GM06990 (cell line): ENCODE results near the gene DOCK4.

Source experiments
- DNase-seq: peaks from one replicate; pipeline ENCODE4 v3.0.0-alpha.2; 2011; ENCODE audit not compliant: insufficient read length; ENCODE audit errors: extremely low read depth
- H3K27me3 ChIP-seq: replicated peaks from 2 replicates; pipeline ENCODE4 v1.6.0; 2011; ENCODE audit warnings: low read length; ENCODE audit not compliant: control insufficient read depth, insufficient read depth
- H3K36me3 ChIP-seq: 2 replicates; pipeline ENCODE4 v1.5.1; 2011; ENCODE audit warnings: low read length; ENCODE audit not compliant: control insufficient read depth, insufficient read depth
- H3K4me3 ChIP-seq: replicated peaks from 2 replicates; pipeline ENCODE4 v1.5.1; 2011; ENCODE audit warnings: low read depth, mild to moderate bottlenecking, control low read depth, low read length
- TF ChIP-seq, protein P1 (sequence below): IDR thresholded peaks from 2 replicates; pipeline ENCODE4 v1.5.1; 2011; ENCODE audit warnings: low read length, control low read depth, mild to moderate bottlenecking, inconsistent platforms; ENCODE audit not compliant: insufficient read depth, poor library complexity, severe bottlenecking

DOCK4 gene

DNA sequence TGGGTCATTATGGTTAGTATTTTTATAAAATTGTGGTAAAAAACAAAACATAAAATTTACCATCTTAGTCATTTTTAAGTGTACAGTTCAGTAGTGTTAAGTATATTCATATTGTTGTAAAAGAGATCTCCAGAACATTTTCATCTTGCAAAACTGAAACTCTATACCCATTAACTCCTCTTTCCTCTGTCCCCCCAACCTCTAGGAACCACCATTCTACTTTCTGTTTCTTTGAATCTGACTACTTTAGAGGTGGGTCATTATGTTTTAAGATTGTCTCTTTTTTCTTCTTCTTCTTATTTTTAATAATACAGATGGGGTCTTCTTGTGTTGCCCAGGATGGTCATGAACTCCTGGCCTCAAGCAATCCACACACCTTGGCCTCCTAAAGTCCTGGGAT, 84.1 kb downstream of the DOCK4 start:
- TF ChIP-seq, protein P1, sequence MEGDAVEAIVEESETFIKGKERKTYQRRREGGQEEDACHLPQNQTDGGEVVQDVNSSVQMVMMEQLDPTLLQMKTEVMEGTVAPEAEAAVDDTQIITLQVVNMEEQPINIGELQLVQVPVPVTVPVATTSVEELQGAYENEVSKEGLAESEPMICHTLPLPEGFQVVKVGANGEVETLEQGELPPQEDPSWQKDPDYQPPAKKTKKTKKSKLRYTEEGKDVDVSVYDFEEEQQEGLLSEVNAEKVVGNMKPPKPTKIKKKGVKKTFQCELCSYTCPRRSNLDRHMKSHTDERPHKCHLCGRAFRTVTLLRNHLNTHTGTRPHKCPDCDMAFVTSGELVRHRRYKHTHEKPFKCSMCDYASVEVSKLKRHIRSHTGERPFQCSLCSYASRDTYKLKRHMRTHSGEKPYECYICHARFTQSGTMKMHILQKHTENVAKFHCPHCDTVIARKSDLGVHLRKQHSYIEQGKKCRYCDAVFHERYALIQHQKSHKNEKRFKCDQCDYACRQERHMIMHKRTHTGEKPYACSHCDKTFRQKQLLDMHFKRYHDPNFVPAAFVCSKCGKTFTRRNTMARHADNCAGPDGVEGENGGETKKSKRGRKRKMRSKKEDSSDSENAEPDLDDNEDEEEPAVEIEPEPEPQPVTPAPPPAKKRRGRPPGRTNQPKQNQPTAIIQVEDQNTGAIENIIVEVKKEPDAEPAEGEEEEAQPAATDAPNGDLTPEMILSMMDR = no peak
- no peak for DNase-seq
- no peaks in the 10 kb centered on the region for H3K36me3 ChIP-seq
- H3K27me3 ChIP-seq = no peaks in the 10 kb centered on the region
- H3K4me3 ChIP-seq = no peak overlapping the region

- no peak overlapping the region for H3K4me3 ChIP-seq
- no peaks in the 10 kb centered on the region for H3K36me3 ChIP-seq
- TF ChIP-seq, protein P1 = no peak
- no peaks in the 10 kb centered on the region for H3K27me3 ChIP-seq
- no peak for DNase-seq
Observed at GRCh38 chr7:112121318-112121717, 84.9 kb downstream of the DOCK4 start.

DNA sequence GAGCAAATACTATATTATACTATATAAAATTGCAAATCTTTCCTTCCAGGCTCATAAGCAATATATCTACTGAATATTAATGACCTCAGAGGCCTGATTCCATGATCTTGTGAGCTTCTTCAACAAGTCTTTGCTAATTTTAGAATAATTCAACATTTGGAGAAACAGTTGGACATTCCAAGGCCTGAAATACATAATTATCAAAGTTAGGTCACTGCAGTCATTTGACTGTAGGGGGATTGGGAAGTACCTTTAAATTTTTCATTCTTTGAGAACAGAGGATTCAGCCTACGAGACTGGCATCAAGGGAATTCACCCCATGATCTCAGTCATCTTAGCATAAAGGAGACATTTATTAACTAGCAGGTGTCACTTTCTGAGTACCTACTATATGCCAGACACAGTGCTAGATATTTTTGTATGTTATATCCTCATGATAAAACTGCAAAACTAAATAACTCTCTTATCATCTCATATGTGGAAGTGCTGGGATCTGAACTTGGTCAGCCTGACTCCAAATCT, 85.4 kb downstream of the DOCK4 start:
- no peaks in the 10 kb centered on the region for H3K36me3 ChIP-seq
- no peak overlapping the region for H3K4me3 ChIP-seq
- TF ChIP-seq, protein P1 = no peak
- no peak for DNase-seq
- no peaks in the 10 kb centered on the region for H3K27me3 ChIP-seq

- no peak overlapping the region for H3K4me3 ChIP-seq
- no peaks in the 10 kb centered on the region for H3K36me3 ChIP-seq
- TF ChIP-seq, protein P1 = no peak
- H3K27me3 ChIP-seq = no peaks in the 10 kb centered on the region
- no peak for DNase-seq
Observed at GRCh38 chr7:112118581-112119566, 87.3 kb downstream of the DOCK4 start.

- TF ChIP-seq, protein P1 = no peak
- Histone ChIP-seq H3K4me3 (no peak overlapping the region), H3K27me3 (no peaks in the 10 kb centered on the region), H3K36me3 (no peaks in the 10 kb centered on the region)
- no peak for DNase-seq
Observed at GRCh38 chr7:112116894-112117293, 89.3 kb downstream of the DOCK4 start.
